HG03432 (cell line): ENCODE measurements around the gene SPON1.
"Not testable (repeated sequence)": the region's sequence is repeated elsewhere in the genome, so short reads cannot be mapped to it uniquely, and the experiment has no call there.

Experiments
- ATAC-seq: cut with Tn5 transposase; IDR thresholded peaks from one replicate; pipeline ENCODE4 v1.9.1; 2021; ENCODE audit warnings: mild to moderate bottlenecking, moderate library complexity; ENCODE audit not compliant: unreplicated experiment

The SPON1 gene

DNA sequence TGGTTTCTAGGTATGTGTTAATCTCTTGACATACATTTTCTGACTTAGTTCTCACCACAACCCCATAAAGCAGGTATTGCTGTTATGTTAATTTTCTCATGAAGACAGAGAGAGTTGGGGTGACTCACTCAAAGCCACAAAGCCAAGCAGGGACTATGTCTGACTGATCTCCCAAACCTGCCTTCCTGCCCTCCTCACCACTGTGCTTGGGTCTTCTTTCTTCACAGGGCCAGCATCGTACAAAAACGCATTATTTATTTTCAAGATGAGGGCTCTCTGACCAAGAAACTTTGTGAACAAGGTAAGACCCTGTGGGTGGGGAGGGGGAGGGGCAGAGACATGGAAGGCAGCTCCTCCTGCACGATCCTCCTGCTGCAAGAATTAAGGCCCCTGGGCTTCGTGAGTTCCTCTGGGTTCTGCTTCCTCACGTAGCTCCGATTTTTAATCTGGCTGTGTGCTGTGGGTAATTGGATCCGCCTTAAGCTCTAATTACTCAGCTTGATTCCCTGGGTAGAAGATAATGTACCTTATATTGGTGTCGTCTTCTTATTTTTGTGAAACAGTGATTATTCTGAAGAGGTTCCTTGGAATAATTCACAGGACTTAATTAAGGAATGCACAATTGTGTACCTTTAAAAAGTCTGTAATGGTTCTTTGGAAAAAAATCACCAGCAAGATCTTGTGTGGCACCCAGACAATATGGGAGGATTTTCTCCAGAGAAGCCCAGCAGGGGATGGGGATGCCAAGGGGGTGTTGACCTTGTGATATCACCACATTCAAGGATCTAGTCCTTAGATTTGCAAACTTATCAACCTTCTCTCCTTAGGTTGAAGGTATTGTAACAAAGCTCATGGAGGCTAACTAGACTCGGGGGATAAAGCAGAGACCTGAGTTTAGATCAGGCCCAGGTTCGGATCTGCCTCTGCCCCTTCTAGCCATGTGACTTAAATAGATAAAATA is 112.9 kb downstream of the SPON1 start:
- ATAC-seq: peak; percentile 62

DNA sequence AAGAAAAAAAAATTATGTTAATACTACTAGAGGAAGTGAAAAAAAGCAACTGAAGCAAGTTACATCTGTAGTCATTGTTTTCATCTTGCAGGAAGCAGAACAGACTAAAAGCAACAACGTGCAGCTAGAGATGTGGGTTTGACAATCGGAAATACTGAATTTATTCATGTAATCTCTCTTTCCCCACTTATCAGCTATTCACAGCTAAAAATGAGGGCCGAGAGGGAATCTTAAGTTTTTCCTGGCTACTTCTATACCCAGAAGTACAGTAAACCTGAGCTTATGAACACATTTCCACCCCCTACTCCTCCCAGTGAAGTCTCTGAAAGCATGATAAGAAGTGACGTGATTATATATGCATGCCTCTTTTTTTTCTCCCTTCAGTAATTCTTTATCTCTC is 116.5 kb downstream of the SPON1 start:
- no peak for ATAC-seq

- ATAC-seq: no peak
These were observed 117.3 kb downstream of the SPON1 start for GRCh38 chr11:14079797-14080196.

- ATAC-seq: no peak
These were observed 119.2 kb downstream of the SPON1 start for GRCh38 chr11:14081581-14082231.

DNA sequence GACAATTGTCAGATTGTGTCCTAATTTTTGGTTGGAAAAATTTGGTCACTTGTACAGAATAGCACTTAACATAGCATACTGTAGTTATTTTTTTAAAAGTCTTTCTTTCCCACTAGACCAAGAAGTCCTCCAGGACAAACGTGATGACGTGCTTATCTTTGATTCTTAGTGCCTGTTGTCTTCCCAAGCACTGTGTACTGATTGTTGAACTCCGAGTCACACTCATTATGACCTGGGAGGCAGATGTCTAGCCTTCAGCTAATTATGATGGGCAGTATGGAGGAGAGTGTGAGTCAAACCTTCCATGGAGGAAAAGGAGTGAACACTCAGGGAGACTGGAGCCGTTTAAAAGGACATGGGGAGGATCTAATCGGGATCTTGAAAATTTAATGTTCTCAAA is 119.8 kb downstream of the SPON1 start:
- ATAC-seq: no peak

DNA sequence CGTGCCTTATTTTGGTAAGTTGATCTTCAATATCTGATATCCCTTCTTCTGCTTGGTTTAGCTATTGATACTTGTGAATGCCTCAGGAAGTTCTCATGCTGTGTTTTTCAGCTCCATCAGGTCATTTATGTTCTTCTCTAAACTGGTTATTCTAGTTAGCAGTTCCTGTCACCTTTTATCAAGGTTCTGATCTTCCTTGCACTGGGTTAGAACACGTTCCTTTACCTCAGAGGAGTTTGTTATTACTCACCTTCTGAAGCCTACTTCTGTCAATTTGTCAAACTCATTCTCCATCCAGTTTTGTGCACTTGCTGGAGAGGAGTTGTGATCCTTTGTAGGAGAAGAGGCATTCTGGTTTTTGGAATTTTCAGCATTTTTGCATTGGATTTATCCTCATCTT is 126.3 kb downstream of the SPON1 start:
- ATAC-seq: not testable (repeated sequence)

- ATAC-seq: no peak
These were observed 127.4 kb downstream of the SPON1 start for GRCh38 chr11:14089690-14090462.

DNA sequence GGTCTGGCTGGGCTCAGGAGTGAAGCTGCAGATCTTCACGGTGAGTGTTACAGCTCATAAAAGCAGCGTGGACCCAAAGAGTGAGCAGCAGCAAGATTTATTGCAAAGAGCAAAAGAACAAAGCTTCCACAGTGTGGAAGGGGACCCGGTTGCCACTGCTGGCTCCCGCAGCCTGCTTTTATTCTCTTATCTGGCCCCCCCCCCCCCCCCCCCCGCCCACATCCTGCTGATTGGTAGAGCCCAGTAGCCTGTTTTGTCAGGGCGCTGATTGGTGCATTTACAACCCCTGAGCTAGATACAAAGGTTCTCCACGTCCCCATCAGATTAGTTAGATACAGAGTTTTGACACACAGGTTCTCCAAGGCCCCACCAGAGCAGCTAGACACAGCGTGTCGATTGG is 128.1 kb downstream of the SPON1 start:
- ATAC-seq: not testable (repeated sequence)

DNA sequence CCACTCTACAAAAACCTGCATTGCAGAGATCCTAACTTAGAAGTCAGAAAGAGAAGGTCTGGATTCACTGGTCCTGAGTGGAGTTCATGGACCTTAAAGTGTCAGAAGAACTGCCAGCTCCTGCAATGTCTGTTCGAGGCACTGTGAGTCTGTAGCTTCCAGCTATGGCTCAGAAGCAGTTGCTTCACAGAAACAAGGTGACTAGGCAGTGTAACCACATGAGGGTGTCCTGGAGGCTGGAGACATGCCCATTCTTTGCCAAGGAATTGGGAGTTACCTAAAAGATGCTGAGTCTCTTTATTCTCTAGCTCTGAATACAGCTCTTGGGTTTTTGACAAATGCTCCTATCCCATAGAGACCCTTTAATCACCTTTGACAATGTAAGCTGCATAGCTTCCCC is 130.5 kb downstream of the SPON1 start:
- ATAC-seq: no peak

DNA sequence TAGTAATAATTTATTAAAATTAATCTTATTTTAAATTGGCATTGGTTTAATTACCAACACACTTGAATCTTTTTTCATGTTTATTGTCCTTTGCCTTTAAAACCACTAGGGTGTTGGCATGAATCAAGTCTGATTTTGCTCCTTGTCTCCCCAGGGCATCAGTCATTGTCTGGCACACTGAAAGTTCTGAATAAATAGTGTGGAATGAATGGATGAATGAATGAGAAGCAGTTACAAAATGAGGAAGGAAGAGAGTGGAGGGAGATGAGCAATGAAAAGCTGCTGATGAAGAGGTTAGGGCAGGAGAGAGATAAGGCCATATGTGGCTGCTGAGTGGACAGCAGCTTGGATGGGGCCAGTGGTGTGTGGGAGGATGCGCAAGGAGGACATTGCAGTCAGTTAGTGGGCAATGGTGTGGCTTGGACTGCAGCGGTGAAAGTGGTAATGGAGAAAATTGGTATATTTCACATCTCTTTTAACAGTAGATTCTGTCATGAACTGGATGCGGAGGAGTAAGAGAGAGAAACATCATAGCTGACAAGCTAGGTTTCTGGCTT is 132.0 kb downstream of the SPON1 start:
- ATAC-seq: no peak

DNA sequence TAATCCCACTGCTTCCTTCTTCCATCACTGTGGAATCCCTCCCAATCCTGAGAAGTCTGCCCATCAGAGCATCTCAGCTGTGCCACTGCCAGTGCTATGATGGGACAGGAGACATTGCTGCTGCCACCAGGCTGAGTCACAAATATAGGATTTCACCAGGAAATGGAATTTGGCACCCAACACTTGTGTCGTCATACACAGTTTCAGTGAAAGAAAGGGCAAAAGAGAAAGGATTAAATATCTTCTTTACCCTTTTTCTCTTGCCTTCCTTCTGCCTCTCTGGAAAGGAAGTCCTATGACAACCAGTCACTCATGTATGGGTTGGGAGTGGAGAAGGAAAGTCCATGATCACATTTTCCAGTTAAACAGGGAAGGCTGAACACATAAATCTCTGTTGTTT is 133.4 kb downstream of the SPON1 start:
- ATAC-seq: no peak

DNA sequence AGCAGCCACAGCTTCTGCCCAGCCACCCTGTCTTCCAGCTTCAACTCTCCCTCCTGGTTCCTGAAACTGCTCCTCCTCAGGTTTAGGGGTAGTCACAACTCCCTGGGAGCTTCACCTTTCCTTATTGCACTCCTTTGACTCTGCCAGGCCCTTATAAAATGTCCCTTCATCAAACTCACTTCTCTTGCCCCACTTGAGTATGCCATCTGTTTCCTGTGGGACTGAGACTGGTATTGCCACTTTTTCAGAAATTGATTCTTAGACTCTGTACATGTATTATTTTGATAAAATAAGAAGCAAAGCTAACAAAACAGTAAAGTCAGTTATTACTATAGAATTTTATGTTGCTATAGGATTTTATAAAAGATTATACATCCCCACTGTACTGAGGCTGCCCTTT is 134.1 kb downstream of the SPON1 start:
- no peak for ATAC-seq

DNA sequence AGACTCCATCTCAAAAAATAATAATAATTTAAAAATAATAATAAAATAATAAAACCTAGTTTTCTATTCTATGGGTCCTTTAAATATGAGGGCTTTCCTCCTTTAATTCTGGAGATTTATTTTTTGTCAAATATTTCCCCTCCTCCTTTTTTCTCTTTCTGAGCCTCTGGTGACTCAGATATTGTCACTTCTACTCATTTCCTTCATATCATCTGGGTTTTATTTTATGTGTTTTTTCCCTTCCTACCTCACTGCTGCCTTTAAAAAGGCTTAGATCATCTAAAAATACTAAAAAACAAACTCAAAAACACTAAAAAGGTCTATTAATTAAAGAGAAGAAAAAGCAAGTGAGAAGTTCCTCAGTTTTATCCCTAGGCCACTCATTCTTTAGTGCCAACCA is 138.9 kb downstream of the SPON1 start:
- no peak for ATAC-seq

- ATAC-seq: no peak
These were observed 140.2 kb downstream of the SPON1 start for GRCh38 chr11:14102766-14103165.

DNA sequence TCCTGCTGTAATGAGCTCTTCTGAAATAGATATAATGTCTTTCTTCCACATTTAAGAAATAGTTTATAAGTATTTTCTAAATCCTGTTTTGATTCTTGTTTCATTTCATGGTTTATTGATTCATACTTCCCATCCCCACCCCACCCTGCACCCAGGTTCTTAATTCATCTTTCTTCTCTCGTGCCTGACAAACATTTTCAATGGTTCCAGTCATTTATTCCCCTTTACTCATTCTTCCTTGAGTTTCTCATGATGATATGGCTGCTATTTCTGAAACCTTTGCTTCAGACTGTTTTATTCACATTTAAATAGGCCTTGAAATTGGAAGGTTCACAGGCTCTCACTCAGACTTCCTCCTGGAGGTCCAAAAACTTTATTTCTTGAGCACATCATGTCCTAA is 142.9 kb downstream of the SPON1 start:
- no peak for ATAC-seq

DNA sequence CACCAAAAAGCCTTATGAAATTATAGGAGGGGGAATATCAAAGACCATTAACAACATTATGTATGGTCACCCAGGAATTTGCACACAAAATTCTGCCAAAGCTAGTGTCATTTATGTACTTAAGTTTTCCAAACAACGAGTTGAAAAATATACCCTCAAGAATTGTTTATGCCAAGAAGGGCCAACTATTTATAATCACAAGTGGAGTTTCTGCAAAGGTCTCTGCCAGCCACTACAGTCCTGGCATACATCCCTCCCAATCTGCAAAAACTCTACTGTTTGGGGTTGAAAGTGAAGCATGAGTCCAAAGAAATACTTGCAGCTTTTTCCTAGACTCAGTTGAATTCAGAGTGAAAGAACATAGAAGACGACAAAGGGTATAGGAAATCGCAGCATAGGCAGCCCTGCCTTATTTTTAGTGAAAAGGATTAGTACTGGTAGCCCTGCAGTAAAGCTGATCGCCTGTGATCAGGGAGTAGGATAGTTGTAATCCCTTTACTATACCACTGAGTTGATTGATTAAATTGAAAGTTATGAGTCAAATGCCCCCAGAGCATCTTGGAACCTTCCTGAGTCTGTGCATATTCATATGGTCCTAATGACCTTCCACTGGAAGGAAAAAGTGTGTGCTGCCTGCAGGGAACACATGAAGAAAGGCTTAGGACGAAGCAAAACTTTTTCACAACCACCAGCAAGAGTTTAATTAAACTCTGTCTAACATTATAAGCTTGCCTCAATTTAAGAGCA is 144.0 kb downstream of the SPON1 start:
- ATAC-seq: no peak

- ATAC-seq: no peak
These were observed 144.5 kb downstream of the SPON1 start for GRCh38 chr11:14107050-14107430.

DNA sequence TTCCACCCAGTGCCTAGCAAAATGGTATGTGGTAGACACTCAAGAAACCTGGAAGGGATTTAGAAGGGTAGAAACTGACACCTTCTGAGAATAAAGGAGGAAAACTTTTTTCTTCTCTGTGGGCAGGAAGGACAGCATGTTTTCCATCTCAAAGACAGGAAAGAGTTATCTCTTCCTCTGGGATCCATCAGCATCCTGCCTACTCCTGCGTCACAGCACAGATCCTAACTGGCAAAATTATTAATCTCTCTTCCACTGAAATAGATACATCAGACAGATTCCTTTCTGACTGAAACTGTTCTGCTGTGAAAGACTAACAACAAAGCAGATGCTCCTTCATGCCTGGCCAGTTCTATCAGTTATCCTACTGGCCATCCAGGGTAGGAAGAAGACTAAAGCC is 147.2 kb downstream of the SPON1 start:
- ATAC-seq: no peak

- ATAC-seq: no peak
These were observed 148.1 kb downstream of the SPON1 start for GRCh38 chr11:14110629-14111028.

DNA sequence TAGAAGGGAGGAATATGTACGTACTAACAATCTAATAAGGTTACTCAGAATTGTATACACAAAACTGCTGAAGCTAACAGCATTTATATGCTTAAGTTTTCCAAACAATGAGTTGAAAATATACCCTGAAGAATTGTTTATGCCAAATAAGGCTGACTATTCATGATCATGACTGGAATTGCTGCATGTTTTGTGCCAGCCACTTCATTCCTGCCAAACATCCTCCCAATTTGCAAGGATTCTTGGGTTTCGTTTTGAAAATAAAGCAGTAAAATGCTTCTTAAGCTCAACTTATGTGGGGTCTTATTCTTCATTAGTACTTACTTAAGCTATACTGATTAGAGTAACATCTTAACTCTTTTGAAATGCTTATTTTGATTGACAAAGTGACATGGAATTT is 149.0 kb downstream of the SPON1 start:
- no peak for ATAC-seq

- ATAC-seq: no peak
These were observed 150.2 kb downstream of the SPON1 start for GRCh38 chr11:14112721-14113120.
